Measurements from ENCODE around the gene SLC9A8. TPM values are rescaled to one million over a fixed set of nuclear protein-coding genes. Genes with fewer than 3 reads are reported as not detected.
A peak's percentile ranks its signal among the peaks of the same experiment; 100 is the strongest.

SLC9A8 gene
- total and polyA plus RNA-seq, 9 donors, result 4.0 to 6.3 (median 5.4) TPM

GRCh38 chr20:49845060-49845459 lies 32.4 kb downstream of the SLC9A8 start:
- WGBS (ENCODE audit: insufficient coverage), result no CpG with 5 or more reads among the region's 1 CpG

GRCh38 chr20:49846206-49846807 lies 33.7 kb downstream of the SLC9A8 start:
- WGBS (ENCODE audit: insufficient coverage), result no CpG with 5 or more reads among the region's 6 CpGs
- Histone ChIP-seq H3K4me3 (ENCODE audit: low read length) (no peak overlapping the region), H3K9me3 (replicated peaks; ENCODE audit: control insufficient read depth, low read depth, low read length) (peaks cover 7% of the 10 kb centered on the region), H3K36me3 (ENCODE audit: control insufficient read depth, insufficient read depth, low read length) (peaks cover 27% of the 10 kb centered on the region), H3K27ac (ENCODE audit: low read length) (no peak overlapping the region), H3K4me1 (ENCODE audit: control insufficient read depth, insufficient read depth, low read length) (peaks cover 2% of the 10 kb centered on the region), H3K27me3 (ENCODE audit: control insufficient read depth, insufficient read depth, low read length) (no peaks in the 10 kb centered on the region)
- peak; percentile 73 for DNase-seq

More at GRCh38 chr20:49845060-49845459, 32.4 kb downstream of the SLC9A8 start:
- peaks cover 27% of the 10 kb centered on the region for H3K36me3 ChIP-seq (ENCODE audit: control insufficient read depth, insufficient read depth, low read length)
- H3K27ac ChIP-seq (ENCODE audit: low read length), result no peak overlapping the region
- no peak for DNase-seq
- no peaks in the 10 kb centered on the region for H3K4me1 ChIP-seq (ENCODE audit: control insufficient read depth, insufficient read depth, low read length)
- H3K4me3 ChIP-seq (ENCODE audit: low read length), result no peak overlapping the region
- peaks cover 7% of the 10 kb centered on the region for H3K9me3 ChIP-seq (replicated peaks; ENCODE audit: control insufficient read depth, low read depth, low read length)
- no peaks in the 10 kb centered on the region for H3K27me3 ChIP-seq (ENCODE audit: control insufficient read depth, insufficient read depth, low read length)

DNA sequence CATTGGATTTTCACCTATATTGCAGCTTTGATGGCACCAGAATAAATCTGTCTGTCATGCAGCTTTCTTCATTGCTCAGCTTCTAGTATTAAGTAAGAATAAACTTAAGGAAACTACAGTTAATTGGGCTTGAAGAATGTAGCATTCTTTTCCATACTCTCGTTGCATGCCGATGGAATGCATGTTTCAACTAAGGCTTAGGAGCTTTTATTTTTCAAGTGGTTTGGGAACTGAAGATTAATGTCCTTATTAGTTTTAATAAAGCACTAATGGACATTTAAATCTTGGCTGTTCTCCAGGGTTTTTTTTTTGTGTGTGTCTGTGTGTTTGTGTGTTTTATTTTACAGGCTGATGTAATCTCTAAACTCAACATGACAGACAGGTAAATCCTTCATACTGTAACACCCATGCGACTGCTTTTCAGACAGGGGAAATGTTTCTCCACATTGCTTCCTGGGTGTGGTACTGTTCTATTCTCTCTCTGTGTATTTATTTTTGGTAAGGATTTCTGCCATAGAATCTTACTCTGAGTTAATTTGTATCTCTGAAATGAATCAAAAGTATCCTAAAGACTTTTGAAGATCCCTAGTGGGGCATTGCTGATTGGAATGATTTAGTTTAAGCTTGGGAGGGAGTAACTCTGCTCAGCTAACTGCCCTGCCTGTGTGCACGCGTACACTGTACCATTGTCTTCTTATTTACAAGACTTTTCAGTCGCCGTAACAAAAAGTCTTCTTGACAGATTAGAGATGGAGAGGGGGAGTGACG lies 38.0 kb downstream of the SLC9A8 start:
- Histone ChIP-seq H3K36me3 (ENCODE audit: control insufficient read depth, insufficient read depth, low read length) (peaks cover 30% of the 10 kb centered on the region), H3K27me3 (ENCODE audit: control insufficient read depth, insufficient read depth, low read length) (no peaks in the 10 kb centered on the region), H3K4me3 (ENCODE audit: low read length) (no peak overlapping the region), H3K27ac (ENCODE audit: low read length) (no peak overlapping the region), H3K9me3 (replicated peaks; ENCODE audit: control insufficient read depth, low read depth, low read length) (no peaks in the 10 kb centered on the region), H3K4me1 (ENCODE audit: control insufficient read depth, insufficient read depth, low read length) (peaks cover 7% of the 10 kb centered on the region)
- no CpG with 5 or more reads among the region's 8 CpGs for WGBS (ENCODE audit: insufficient coverage)
- no peak for DNase-seq

DNA sequence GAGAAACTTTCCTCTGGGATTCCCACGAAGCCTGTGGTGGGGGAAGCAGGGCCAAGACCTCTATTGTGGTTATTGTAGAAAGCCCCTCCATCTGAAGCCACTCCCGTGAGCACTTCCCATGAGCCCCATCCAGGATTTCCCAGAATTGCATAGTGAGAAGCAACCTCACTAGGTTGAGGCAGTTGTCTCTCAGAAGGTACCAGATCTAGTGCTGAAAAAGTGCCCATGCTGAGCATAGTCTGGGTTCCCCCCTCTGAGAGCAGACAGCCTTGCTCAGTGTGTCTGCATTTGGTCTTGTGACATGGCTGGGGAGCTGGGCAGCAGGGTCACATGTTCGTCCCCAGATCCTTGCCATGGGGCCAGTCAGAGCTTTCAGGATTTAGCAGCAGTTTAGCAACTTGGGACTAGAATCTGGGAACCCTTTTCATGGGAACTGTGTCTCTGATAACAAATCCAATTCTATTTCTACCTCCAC lies 38.6 kb downstream of the SLC9A8 start:
- WGBS (ENCODE audit: insufficient coverage), result 100% methylated on average over 1 of the region's 3 CpGs
- peaks cover 7% of the 10 kb centered on the region for H3K4me1 ChIP-seq (ENCODE audit: control insufficient read depth, insufficient read depth, low read length)
- H3K27me3 ChIP-seq (ENCODE audit: control insufficient read depth, insufficient read depth, low read length), result no peaks in the 10 kb centered on the region
- peaks cover 37% of the 10 kb centered on the region for H3K36me3 ChIP-seq (ENCODE audit: control insufficient read depth, insufficient read depth, low read length)
- no peaks in the 10 kb centered on the region for H3K9me3 ChIP-seq (replicated peaks; ENCODE audit: control insufficient read depth, low read depth, low read length)
- H3K27ac ChIP-seq (ENCODE audit: low read length), result no peak overlapping the region
- DNase-seq, result no peak
- H3K4me3 ChIP-seq (ENCODE audit: low read length), result no peak overlapping the region

- peak; percentile 45 for DNase-seq
- Histone ChIP-seq H3K9me3 (replicated peaks; ENCODE audit: control insufficient read depth, low read depth, low read length) (no peaks in the 10 kb centered on the region), H3K4me3 (ENCODE audit: low read length) (no peak overlapping the region), H3K27ac (ENCODE audit: low read length) (peak overlapping the region; percentile 31), H3K27me3 (ENCODE audit: control insufficient read depth, insufficient read depth, low read length) (no peaks in the 10 kb centered on the region), H3K4me1 (ENCODE audit: control insufficient read depth, insufficient read depth, low read length) (peaks cover 7% of the 10 kb centered on the region), H3K36me3 (ENCODE audit: control insufficient read depth, insufficient read depth, low read length) (peaks cover 41% of the 10 kb centered on the region)
- WGBS (ENCODE audit: insufficient coverage), result 58% methylated on average over 3 of the region's 7 CpGs
These were observed 39.4 kb downstream of the SLC9A8 start for GRCh38 chr20:49851991-49852390.

DNA sequence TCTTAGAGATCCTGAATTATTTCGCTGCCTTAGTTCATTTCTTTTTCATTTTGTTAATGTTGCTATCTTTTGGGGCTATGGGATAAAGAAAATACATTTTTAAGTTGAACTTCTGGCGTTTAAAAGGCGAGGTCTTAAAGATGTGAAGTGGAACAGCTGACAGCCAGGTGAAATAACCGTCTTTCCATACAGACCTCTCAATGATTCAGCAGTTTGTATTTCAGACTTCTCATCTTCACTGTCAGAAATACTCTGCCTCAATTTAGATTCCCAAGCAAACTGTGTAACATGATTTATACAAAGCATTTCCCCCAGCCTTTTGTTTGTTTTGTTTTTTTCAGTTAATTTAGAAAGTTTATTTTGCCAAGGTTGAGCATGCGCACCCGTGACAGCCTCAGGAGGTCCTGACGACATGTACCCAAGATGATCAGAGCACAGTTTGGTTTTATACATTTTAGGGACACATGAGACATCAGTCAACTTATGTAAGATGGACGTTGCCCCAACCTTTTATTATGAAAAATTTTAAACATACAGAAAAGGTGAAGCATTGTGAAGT lies 40.0 kb downstream of the SLC9A8 start:
- no peak for DNase-seq
- no peaks in the 10 kb centered on the region for H3K9me3 ChIP-seq (replicated peaks; ENCODE audit: control insufficient read depth, low read depth, low read length)
- no peak overlapping the region for H3K4me3 ChIP-seq (ENCODE audit: low read length)
- peaks cover 45% of the 10 kb centered on the region for H3K36me3 ChIP-seq (ENCODE audit: control insufficient read depth, insufficient read depth, low read length)
- no peak overlapping the region for H3K27ac ChIP-seq (ENCODE audit: low read length)
- no CpG with 5 or more reads among the region's 8 CpGs for WGBS (ENCODE audit: insufficient coverage)
- H3K4me1 ChIP-seq (ENCODE audit: control insufficient read depth, insufficient read depth, low read length), result peaks cover 7% of the 10 kb centered on the region
- no peaks in the 10 kb centered on the region for H3K27me3 ChIP-seq (ENCODE audit: control insufficient read depth, insufficient read depth, low read length)

- Histone ChIP-seq H3K4me3 (ENCODE audit: low read length) (no peak overlapping the region), H3K36me3 (ENCODE audit: control insufficient read depth, insufficient read depth, low read length) (peaks cover 44% of the 10 kb centered on the region), H3K27ac (ENCODE audit: low read length) (no peak overlapping the region), H3K27me3 (ENCODE audit: control insufficient read depth, insufficient read depth, low read length) (no peaks in the 10 kb centered on the region), H3K4me1 (ENCODE audit: control insufficient read depth, insufficient read depth, low read length) (peaks cover 7% of the 10 kb centered on the region), H3K9me3 (replicated peaks; ENCODE audit: control insufficient read depth, low read depth, low read length) (no peaks in the 10 kb centered on the region)
- DNase-seq, result no peak
- 58% methylated on average over 4 of the region's 5 CpGs for WGBS (ENCODE audit: insufficient coverage)
These were observed 41.0 kb downstream of the SLC9A8 start for GRCh38 chr20:49853640-49854039.

GRCh38 chr20:49854190-49854875 lies 41.7 kb downstream of the SLC9A8 start:
- no peaks in the 10 kb centered on the region for H3K27me3 ChIP-seq (ENCODE audit: control insufficient read depth, insufficient read depth, low read length)
- peaks cover 46% of the 10 kb centered on the region for H3K36me3 ChIP-seq (ENCODE audit: control insufficient read depth, insufficient read depth, low read length)
- DNase-seq, result no peak
- no peak overlapping the region for H3K4me3 ChIP-seq (ENCODE audit: low read length)
- 88% methylated on average over 6 of the region's 10 CpGs for WGBS (ENCODE audit: insufficient coverage)
- H3K4me1 ChIP-seq (ENCODE audit: control insufficient read depth, insufficient read depth, low read length), result peaks cover 7% of the 10 kb centered on the region
- H3K27ac ChIP-seq (ENCODE audit: low read length), result no peak overlapping the region
- no peaks in the 10 kb centered on the region for H3K9me3 ChIP-seq (replicated peaks; ENCODE audit: control insufficient read depth, low read depth, low read length)

- Histone ChIP-seq H3K4me1 (ENCODE audit: control insufficient read depth, insufficient read depth, low read length) (peaks cover 2% of the 10 kb centered on the region), H3K27me3 (ENCODE audit: control insufficient read depth, insufficient read depth, low read length) (no peaks in the 10 kb centered on the region), H3K4me3 (ENCODE audit: low read length) (no peak overlapping the region), H3K27ac (ENCODE audit: low read length) (no peak overlapping the region), H3K36me3 (ENCODE audit: control insufficient read depth, insufficient read depth, low read length) (peaks cover 52% of the 10 kb centered on the region), H3K9me3 (replicated peaks; ENCODE audit: control insufficient read depth, low read depth, low read length) (no peaks in the 10 kb centered on the region)
- DNase-seq, result no peak
- no CpG with 5 or more reads among the region's 3 CpGs for WGBS (ENCODE audit: insufficient coverage)
These were observed 44.3 kb downstream of the SLC9A8 start for GRCh38 chr20:49856904-49857303.

GRCh38 chr20:49858076-49858585 lies 45.5 kb downstream of the SLC9A8 start:
- WGBS (ENCODE audit: insufficient coverage), result no CpG with 5 or more reads among the region's 2 CpGs
- Histone ChIP-seq H3K9me3 (replicated peaks; ENCODE audit: control insufficient read depth, low read depth, low read length) (no peaks in the 10 kb centered on the region), H3K27ac (ENCODE audit: low read length) (no peak overlapping the region), H3K27me3 (ENCODE audit: control insufficient read depth, insufficient read depth, low read length) (no peaks in the 10 kb centered on the region), H3K4me1 (ENCODE audit: control insufficient read depth, insufficient read depth, low read length) (no peaks in the 10 kb centered on the region), H3K36me3 (ENCODE audit: control insufficient read depth, insufficient read depth, low read length) (peaks cover 51% of the 10 kb centered on the region), H3K4me3 (ENCODE audit: low read length) (no peak overlapping the region)
- no peak for DNase-seq

Data from muscle of leg (tissue), 11 donors.